ENCODE results near the gene LAMTOR3. TPM values are rescaled to one million over a fixed set of nuclear protein-coding genes. Genes with fewer than 3 reads are reported as not detected.
"Not testable (repeated sequence)": the region's sequence is repeated elsewhere in the genome, so short reads cannot be mapped to it uniquely, and the experiment has no call there.

The LAMTOR3 gene
- total RNA-seq, 1 donor from 2014 or later, result 34.1 TPM

GRCh38 chr4:99841129-99841528 lies 53.1 kb downstream of the LAMTOR3 start:
- intact Hi-C loops (cut with DNase I), result no loop called here
- DNase-seq (ENCODE audit: low spot score) (no peak), ATAC-seq (no peak)

GRCh38 chr4:99838927-99839326 lies 55.3 kb downstream of the LAMTOR3 start:
- DNase-seq (ENCODE audit: low spot score) (no peak), ATAC-seq (no peak)
- intact Hi-C loops (cut with DNase I), result no loop called here

DNA sequence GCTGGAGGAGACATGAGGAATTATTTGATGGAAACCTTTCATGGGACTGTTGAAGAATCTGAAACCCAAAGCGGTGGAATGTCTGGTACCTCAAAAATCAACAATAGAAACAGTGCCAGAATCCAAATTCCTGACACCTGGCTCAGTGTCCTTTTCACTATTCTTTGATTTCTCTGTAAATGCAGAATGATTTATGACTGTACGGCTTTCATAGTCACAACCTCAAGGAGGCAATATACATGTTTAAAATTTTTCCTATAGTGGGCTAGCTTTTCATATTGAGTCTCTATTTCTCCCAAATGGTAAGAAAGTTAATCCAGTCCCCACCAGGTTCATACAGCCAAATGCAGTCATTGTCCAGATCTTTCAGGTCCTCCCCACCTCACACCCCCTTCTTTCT lies 58.3 kb downstream of the LAMTOR3 start:
- no peak for DNase-seq (ENCODE audit: low spot score)
- no peak for ATAC-seq
- intact Hi-C loops (cut with DNase I), result no loop called here

- ATAC-seq (no peak), DNase-seq (ENCODE audit: low spot score) (no peak)
- intact Hi-C loops (cut with DNase I), result no loop called here
Observed at GRCh38 chr4:99834569-99834968, 59.7 kb downstream of the LAMTOR3 start.

- ATAC-seq, result no peak
- intact Hi-C loops (cut with DNase I), result no loop called here
- DNase-seq (ENCODE audit: low spot score), result no peak
Observed at GRCh38 chr4:99833756-99834155, 60.5 kb downstream of the LAMTOR3 start.

DNA sequence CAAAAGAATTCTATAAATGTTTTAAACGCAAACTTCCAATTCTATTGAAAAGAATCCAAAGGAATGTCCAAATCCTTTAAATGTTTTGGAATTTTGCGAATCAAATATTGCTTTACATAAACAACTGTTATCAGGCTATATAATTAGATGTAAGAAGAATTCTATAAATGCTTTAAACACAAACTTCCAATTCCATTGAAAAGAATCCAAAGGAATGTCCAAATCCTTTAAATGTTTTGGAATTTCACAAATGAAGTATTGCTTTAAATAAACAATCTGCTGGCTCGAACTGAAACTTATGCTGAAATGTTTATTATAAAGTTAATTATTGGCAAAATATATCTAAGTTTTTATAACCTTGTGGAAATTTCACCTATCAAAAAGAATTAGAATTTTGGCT lies 61.5 kb downstream of the LAMTOR3 start:
- intact Hi-C loops (cut with DNase I), result no loop called here
- no peak for DNase-seq (ENCODE audit: low spot score)

DNA sequence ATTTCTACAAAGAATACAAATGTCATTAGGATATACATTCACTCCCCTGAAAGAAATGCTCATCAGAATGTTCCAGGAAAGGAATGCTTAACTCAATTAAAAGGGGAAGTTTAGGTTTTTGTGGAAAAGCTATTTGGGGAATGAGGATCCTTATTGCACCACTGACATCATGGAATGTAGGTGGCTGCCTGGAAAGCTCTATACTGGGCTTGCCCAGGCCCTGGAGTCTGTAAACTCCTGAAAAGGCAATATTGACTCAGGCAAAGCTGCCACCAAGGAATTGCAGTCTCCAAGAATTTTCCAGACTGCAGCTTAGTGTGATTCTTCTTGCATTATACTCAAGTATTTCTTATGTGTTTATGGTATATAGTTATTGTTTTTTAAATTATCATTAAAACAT lies 61.9 kb downstream of the LAMTOR3 start:
- intact Hi-C loops (cut with DNase I), result no loop called here
- ATAC-seq, result no peak

More for the DNA sequence above, 61.5 kb downstream of the LAMTOR3 start:
- ATAC-seq, result no peak

DNA sequence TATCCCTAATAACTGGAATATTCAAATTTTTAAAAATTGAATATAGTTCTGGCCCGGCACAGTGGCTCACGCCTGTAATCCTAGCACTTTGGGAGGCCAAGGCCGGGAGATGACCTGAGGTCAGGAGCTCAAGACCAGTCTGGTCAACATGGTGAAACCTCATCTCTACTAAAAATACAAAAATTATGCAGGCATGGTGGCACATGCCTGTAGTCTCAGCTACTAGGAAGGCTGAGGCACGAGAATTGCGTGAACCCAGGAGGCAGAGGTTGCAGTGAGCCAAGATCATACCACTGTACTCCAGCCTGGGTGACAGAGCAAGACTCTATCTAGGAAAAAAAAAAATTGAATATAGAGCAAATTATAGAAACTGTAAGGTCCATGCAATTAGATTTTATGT lies 64.2 kb downstream of the LAMTOR3 start:
- intact Hi-C loops (cut with DNase I); ATAC-seq; DNase-seq (ENCODE audit: low spot score): not testable (repeated sequence)

More for the DNA sequence above, 61.9 kb downstream of the LAMTOR3 start:
- DNase-seq (ENCODE audit: low spot score), result no peak

DNA sequence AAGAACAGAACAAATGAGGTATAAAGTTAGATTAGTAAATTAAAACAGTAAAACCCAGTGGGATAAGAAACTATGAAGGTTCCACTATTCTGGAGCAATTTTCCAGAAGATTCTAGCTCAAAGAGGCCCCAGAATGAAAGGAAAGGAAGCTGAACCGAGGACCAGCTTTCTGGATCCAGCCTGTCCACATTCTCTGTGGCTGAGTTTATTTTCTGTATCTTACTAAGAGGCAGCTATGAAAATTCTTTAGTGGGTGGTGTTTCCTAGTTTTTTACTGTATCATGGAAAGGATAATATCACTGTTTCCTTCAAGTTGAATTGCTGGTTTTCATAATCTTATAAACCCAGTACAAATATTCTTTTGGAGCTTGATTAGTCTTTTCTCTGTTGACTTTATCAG lies 65.8 kb downstream of the LAMTOR3 start:
- intact Hi-C loops (cut with DNase I), result no loop called here

More for the DNA sequence above, 65.8 kb downstream of the LAMTOR3 start:
- DNase-seq (ENCODE audit: low spot score) (no peak), ATAC-seq (no peak)

Other genes starting within 250 kb of the LAMTOR3 start
- gene C4orf54, start 236.6 kb downstream of the LAMTOR3 start, total RNA-seq, result not detected
- 3.5 TPM for gene DAPP1, start 77.6 kb downstream of the LAMTOR3 start, total RNA-seq
- 52.9 TPM for gene DNAJB14, start 52.2 kb upstream of the LAMTOR3 start, total RNA-seq
- gene H2AZ1, start 55.8 kb upstream of the LAMTOR3 start, total RNA-seq, result 83.2 TPM

All from sciatic nerve (tissue), 2 donors.